Measurements from ENCODE around the gene ATG16L1. TPM values are rescaled to one million over a fixed set of nuclear protein-coding genes. Genes with fewer than 3 reads are reported as not detected.

Gene ATG16L1
- total RNA-seq, 1 donor from 2014 or later: 26.6 TPM

DNA sequence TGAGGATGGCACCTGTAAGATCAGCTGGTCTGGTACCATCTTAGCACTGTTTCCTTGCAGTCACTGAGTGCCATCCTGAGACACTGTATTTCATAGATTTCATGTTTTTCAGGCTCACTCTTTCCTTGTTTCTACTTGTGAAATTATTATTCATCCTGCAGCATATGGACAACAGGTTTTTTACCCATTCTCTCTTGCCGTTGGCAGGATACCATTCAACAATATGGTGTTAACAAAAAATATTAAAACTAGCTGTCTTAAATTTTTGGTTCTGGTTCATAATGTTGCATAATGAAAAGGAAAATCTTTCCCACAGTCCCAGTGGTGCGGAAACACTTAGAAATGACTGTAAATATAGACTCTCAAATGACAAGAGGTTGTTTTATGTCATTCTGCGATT lies 23.1 kb upstream of the ATG16L1 start:
- no peaks in the 10 kb centered on the region for H3K4me1 ChIP-seq
- no peak for ATAC-seq
- intact Hi-C loops (cut with DNase I): no loop called here
- TF ChIP-seq, protein P1, sequence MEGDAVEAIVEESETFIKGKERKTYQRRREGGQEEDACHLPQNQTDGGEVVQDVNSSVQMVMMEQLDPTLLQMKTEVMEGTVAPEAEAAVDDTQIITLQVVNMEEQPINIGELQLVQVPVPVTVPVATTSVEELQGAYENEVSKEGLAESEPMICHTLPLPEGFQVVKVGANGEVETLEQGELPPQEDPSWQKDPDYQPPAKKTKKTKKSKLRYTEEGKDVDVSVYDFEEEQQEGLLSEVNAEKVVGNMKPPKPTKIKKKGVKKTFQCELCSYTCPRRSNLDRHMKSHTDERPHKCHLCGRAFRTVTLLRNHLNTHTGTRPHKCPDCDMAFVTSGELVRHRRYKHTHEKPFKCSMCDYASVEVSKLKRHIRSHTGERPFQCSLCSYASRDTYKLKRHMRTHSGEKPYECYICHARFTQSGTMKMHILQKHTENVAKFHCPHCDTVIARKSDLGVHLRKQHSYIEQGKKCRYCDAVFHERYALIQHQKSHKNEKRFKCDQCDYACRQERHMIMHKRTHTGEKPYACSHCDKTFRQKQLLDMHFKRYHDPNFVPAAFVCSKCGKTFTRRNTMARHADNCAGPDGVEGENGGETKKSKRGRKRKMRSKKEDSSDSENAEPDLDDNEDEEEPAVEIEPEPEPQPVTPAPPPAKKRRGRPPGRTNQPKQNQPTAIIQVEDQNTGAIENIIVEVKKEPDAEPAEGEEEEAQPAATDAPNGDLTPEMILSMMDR (IDR thresholded peaks at IDR 0.05): no peak
- no peaks in the 10 kb centered on the region for H3K36me3 ChIP-seq
- H3K4me3 ChIP-seq: no peak overlapping the region
- H3K27me3 ChIP-seq: no peaks in the 10 kb centered on the region
- DNase-seq: no peak
- H3K9me3 ChIP-seq: no peaks in the 10 kb centered on the region
- H3K27ac ChIP-seq: no peak overlapping the region

DNA sequence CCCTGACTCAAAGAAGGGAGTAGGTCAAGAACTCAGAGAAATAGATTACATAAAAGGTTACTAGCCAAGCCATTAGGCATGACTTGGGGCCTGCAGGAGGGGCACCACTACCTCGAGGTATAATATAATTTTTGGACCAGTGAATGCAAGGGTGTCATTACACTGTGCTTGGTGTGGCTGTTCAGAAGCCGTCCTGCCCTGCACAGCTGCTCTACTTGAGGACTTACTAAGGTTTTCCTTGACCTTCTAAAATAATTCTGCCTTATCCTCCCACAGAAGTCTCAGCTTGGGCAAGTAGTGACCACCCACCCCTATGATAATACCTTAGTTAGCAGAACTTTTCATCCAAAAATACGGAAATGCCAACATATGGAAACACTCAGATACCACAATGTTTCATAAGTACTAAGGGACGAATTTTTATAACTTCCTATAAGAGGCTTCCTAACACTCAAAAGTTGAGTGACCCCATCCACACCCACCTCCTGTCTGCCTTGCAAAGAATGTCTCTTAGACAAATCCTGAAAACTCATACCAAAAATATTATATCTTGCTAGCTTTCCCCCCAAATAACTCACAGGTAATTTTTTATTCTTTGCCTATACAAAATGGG lies 17.7 kb upstream of the ATG16L1 start:
- no peak for ATAC-seq
- H3K4me3 ChIP-seq: no peak overlapping the region
- H3K4me1 ChIP-seq: no peaks in the 10 kb centered on the region
- intact Hi-C loops (cut with DNase I): no loop called here
- H3K9me3 ChIP-seq: no peaks in the 10 kb centered on the region
- no peaks in the 10 kb centered on the region for H3K36me3 ChIP-seq
- H3K27me3 ChIP-seq: no peaks in the 10 kb centered on the region
- no peak for DNase-seq
- no peak overlapping the region for H3K27ac ChIP-seq
- TF ChIP-seq, protein P1 (IDR thresholded peaks at IDR 0.05): no peak

DNA sequence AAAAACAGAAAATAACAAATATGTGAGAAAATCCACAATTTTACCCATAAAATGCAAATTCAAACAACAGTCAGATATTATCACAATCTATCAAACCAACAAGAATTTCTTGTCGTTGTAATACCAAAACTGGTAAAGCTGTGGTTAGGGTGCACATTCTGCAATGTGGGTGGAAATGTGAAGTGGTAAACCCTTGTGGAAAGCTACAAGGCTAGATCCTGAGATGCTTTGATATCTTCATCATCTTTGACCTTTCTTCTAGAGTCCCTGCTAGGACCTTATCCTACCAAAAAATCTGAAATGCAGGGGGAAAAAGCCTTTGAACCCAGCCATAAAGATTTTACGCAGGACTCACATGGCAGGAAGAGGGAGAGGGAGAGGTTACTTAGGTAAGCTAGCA lies 17.2 kb upstream of the ATG16L1 start:
- no peaks in the 10 kb centered on the region for H3K27me3 ChIP-seq
- no peaks in the 10 kb centered on the region for H3K36me3 ChIP-seq
- ATAC-seq (no peak), DNase-seq (no peak)
- no peaks in the 10 kb centered on the region for H3K9me3 ChIP-seq
- no peak overlapping the region for H3K27ac ChIP-seq
- TF ChIP-seq, protein P1 (IDR thresholded peaks at IDR 0.05): no peak
- no peak overlapping the region for H3K4me3 ChIP-seq
- H3K4me1 ChIP-seq: no peaks in the 10 kb centered on the region
- intact Hi-C loops (cut with DNase I): no loop called here

DNA sequence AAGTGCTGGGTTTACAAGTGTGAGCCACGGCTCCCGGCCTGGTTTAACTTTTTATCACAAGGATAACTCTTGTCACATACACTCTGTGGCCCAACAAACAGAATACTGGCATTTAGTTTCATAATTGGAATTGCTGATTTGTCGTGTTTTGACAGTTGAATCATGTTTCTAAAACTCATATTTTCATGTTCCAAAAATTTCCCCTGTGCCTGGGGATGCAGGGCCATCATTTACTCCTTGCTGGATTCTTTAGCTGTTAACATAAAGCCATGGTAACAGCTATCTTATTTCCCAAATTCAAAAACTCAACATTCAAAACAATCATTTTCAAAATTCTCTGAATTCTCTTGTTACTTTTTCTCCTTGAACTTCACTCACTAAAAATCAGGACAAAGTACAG lies 16.5 kb upstream of the ATG16L1 start:
- ATAC-seq: no peak
- no peaks in the 10 kb centered on the region for H3K9me3 ChIP-seq
- no peaks in the 10 kb centered on the region for H3K36me3 ChIP-seq
- TF ChIP-seq, protein P1 (IDR thresholded peaks at IDR 0.05): no peak
- H3K4me1 ChIP-seq: no peaks in the 10 kb centered on the region
- intact Hi-C loops (cut with DNase I): no loop called here
- H3K4me3 ChIP-seq: no peak overlapping the region
- no peak for DNase-seq
- H3K27me3 ChIP-seq: no peaks in the 10 kb centered on the region
- H3K27ac ChIP-seq: no peak overlapping the region

DNA sequence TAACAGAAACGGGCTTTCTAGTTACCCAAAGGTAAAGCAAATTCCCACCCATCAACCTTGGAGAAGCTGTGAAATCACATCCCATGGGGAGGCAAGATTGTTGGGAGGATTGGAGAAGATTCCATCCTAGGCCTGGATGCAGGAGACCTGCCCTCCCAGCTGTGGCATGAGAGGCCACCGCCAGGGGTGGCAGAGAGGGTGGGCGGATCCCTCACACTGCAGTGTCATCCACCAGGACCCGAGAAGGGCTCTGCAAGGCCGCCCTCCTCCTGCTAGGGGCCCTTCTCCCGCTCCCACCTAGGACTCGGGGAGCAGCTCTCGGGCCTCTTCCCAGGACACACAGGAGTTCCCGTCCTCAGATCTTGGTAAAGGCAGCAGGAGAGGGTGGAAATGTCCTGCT lies 15.5 kb upstream of the ATG16L1 start:
- H3K27me3 ChIP-seq: no peaks in the 10 kb centered on the region
- no peak for DNase-seq
- H3K4me1 ChIP-seq: no peaks in the 10 kb centered on the region
- H3K9me3 ChIP-seq: no peaks in the 10 kb centered on the region
- TF ChIP-seq, protein P1 (IDR thresholded peaks at IDR 0.05): no peak
- H3K4me3 ChIP-seq: no peak overlapping the region
- no peak for ATAC-seq
- H3K36me3 ChIP-seq: no peaks in the 10 kb centered on the region
- intact Hi-C loops (cut with DNase I): no loop called here
- no peak overlapping the region for H3K27ac ChIP-seq
